Neural cell (in vitro differentiated cells): Measurements from ENCODE around the gene MRPL44. TPM values are rescaled to one million over a fixed set of nuclear protein-coding genes. Genes with fewer than 3 reads are reported as not detected.

ENCODE experiments used
- H2AFZ ChIP-seq: fragments of 200-600, 300-800 bp; sonication (generic), shearing (Covaris generic); 2 replicates; pipeline ENCODE4 v1.6.0; 2014; ENCODE audit warnings: low read depth, mild to moderate bottlenecking, antibody characterized with exemption, low read length, moderate library complexity
- H3F3A ChIP-seq: fragments of 200-600 bp; shearing (Covaris generic); 2 replicates; pipeline ENCODE4 v1.6.1; 2016; ENCODE audit warnings: mild to moderate bottlenecking, moderate library complexity, mixed read lengths, antibody characterized with exemption, low read length; ENCODE audit not compliant: insufficient read depth, poor library complexity, severe bottlenecking
- H3K27ac ChIP-seq: fragments of 200-600, 300-800 bp; sonication (generic), shearing (Covaris generic); 2 replicates; pipeline ENCODE4 v1.5.1; 2014; ENCODE audit warnings: mild to moderate bottlenecking, low read length, moderate library complexity
- H3K27me3 ChIP-seq: fragments of 300-800, 200-600 bp; sonication (generic), shearing (Covaris generic); 2 replicates; pipeline ENCODE4 v1.6.0; 2014; ENCODE audit warnings: mild to moderate bottlenecking, low read depth, low read length, moderate library complexity; ENCODE audit not compliant: insufficient read depth
- H3K36me3 ChIP-seq: fragments of 300-800, 200-600 bp; sonication (generic), shearing (Covaris generic); 2 replicates; pipeline ENCODE4 v1.5.1; 2014; ENCODE audit warnings: mild to moderate bottlenecking, antibody characterized with exemption, low read length, moderate library complexity; ENCODE audit not compliant: insufficient read depth
- H3K4me2 ChIP-seq: fragments of 300-800, 200-600 bp; sonication (generic), shearing (Covaris generic); 2 replicates; pipeline ENCODE4 v1.6.0; 2014; ENCODE audit warnings: mild to moderate bottlenecking, low read length
- H3K4me3 ChIP-seq: fragments of 300-800, 200-600 bp; sonication (generic), shearing (Covaris generic); 2 replicates; pipeline ENCODE4 v1.5.1; 2014; ENCODE audit warnings: mild to moderate bottlenecking, low read length, moderate library complexity
- H3K79me2 ChIP-seq: fragments of 200-600 bp; shearing (Covaris generic); replicated peaks from 2 replicates; pipeline ENCODE4 v1.6.0; 2014; ENCODE audit warnings: mild to moderate bottlenecking, low read length, moderate library complexity; ENCODE audit not compliant: insufficient read depth
- H3K9ac ChIP-seq: fragments of 300-800, 200-600 bp; sonication (generic), shearing (Covaris generic); 2 replicates; pipeline ENCODE4 v1.6.1; 2016; ENCODE audit warnings: mild to moderate bottlenecking, low read length, mixed read lengths
- H3K9me2 ChIP-seq: fragments of 200-600 bp; shearing (Covaris generic); 2 replicates; pipeline ENCODE4 v1.6.1; 2016; ENCODE audit warnings: mild to moderate bottlenecking, low read length, mixed read lengths; ENCODE audit not compliant: insufficient read depth
- H3K9me3 ChIP-seq: fragments of 200-600, 300-800 bp; sonication (generic), shearing (Covaris generic); 2 replicates; pipeline ENCODE4 v1.6.1; 2016; ENCODE audit warnings: mild to moderate bottlenecking, mixed run types, low read length, moderate library complexity, mixed read lengths
- H4K20me1 ChIP-seq: fragments of 200-600 bp; shearing (Covaris generic); 2 replicates; pipeline ENCODE4 v1.6.1; 2016; ENCODE audit warnings: mild to moderate bottlenecking, mixed run types; ENCODE audit not compliant: insufficient read depth
- CTCF ChIP-seq: fragments of 450-650 bp; IDR thresholded peaks from 2 replicates; pipeline ENCODE4 v1.5.1; 2014; ENCODE audit warnings: antibody characterized with exemption, mild to moderate bottlenecking, moderate library complexity; ENCODE audit not compliant: poor library complexity, severe bottlenecking
- EP300 ChIP-seq: fragments of 450-650 bp; conservative IDR thresholded peaks from 2 replicates; pipeline ENCODE4 v1.6.1; 2014; ENCODE audit warnings: antibody characterized with exemption, mild to moderate bottlenecking, moderate library complexity; ENCODE audit not compliant: poor library complexity, severe bottlenecking
- EZH2 ChIP-seq: fragments of 200-600, 300-800 bp; shearing (Covaris generic), sonication (generic); IDR thresholded peaks from 2 replicates; pipeline ENCODE4 v1.6.1; 2014; ENCODE audit warnings: antibody characterized with exemption, low read length, borderline replicate concordance, mild to moderate bottlenecking; ENCODE audit not compliant: insufficient read depth, poor library complexity, severe bottlenecking
- MXI1 ChIP-seq: fragments of 450-650 bp; conservative IDR thresholded peaks from 2 replicates; pipeline ENCODE4 v1.6.1; 2014; ENCODE audit warnings: antibody characterized with exemption, mild to moderate bottlenecking; ENCODE audit not compliant: poor library complexity, severe bottlenecking
- POLR2AphosphoS5 ChIP-seq: IDR thresholded peaks from 2 replicates; pipeline ENCODE4 v1.6.1; 2012
- RAD21 ChIP-seq: fragments of 450-650 bp; conservative IDR thresholded peaks from 2 replicates; pipeline ENCODE4 v1.6.1; 2014; ENCODE audit warnings: antibody characterized with exemption, mild to moderate bottlenecking, moderate library complexity
- REST ChIP-seq: IDR thresholded peaks from 2 replicates; pipeline ENCODE4 v1.6.1; 2012; ENCODE audit warnings: borderline replicate concordance
- SMC3 ChIP-seq: fragments of 450-650 bp; conservative IDR thresholded peaks from 2 replicates; pipeline ENCODE4 v1.6.1; 2014; ENCODE audit warnings: antibody characterized with exemption, mild to moderate bottlenecking, moderate library complexity; ENCODE audit not compliant: poor library complexity
- TAF1 ChIP-seq: IDR thresholded peaks from 2 replicates; pipeline ENCODE4 v1.6.1; 2012; ENCODE audit warnings: low read depth
- polyA plus RNA-seq: library from polyadenylated mRNA; depleted of rRNA; stranded (reverse); fragments of >200 nt; gene quantifications from 2 replicates; pipeline ENCODE4 v1.2.3, GENCODE V29; 2014

Gene MRPL44
- polyA plus RNA-seq, 1 donor from 2014 or later, result 70.6 TPM

- Histone ChIP-seq H4K20me1 (no peaks in the 10 kb centered on the region), H3K4me2 (no peak overlapping the region)
These were observed 32.1 kb downstream of the MRPL44 start for GRCh38 chr2:223989206-223989855.

GRCh38 chr2:223989856-223990232 is 32.6 kb downstream of the MRPL44 start:
- H3K9me2 ChIP-seq, result no peaks in the 10 kb centered on the region
- H2AFZ ChIP-seq, result no peak overlapping the region
- H3K27ac ChIP-seq, result no peak overlapping the region
- H3F3A ChIP-seq, result no peaks in the 10 kb centered on the region
- no peaks in the 10 kb centered on the region for H3K27me3 ChIP-seq
- H4K20me1 ChIP-seq, result no peaks in the 10 kb centered on the region
- H3K36me3 ChIP-seq, result no peaks in the 10 kb centered on the region
- H3K79me2 ChIP-seq, result no peaks in the 10 kb centered on the region
- TF ChIP-seq EP300, result no peak
- TF ChIP-seq TAF1, result no peak
- TF ChIP-seq CTCF, result no peak
- no peak for TF ChIP-seq SMC3
- TF ChIP-seq REST, result no peak
- H3K9ac ChIP-seq, result no peak overlapping the region
- no peaks in the 10 kb centered on the region for H3K9me3 ChIP-seq
- no peak overlapping the region for H3K4me2 ChIP-seq
- no peak overlapping the region for H3K4me3 ChIP-seq

More at GRCh38 chr2:223989206-223989855, 32.1 kb downstream of the MRPL44 start:
- Histone ChIP-seq H3K27me3 (no peaks in the 10 kb centered on the region), H3K4me3 (no peak overlapping the region), H2AFZ (no peak overlapping the region), H3K9me3 (no peaks in the 10 kb centered on the region), H3K27ac (no peak overlapping the region), H3K36me3 (peaks cover 5% of the 10 kb centered on the region), H3K79me2 (no peaks in the 10 kb centered on the region), H3F3A (no peaks in the 10 kb centered on the region), H3K9me2 (no peaks in the 10 kb centered on the region), H3K9ac (no peak overlapping the region)
- no peak for TF ChIP-seq RAD21
- TF ChIP-seq TAF1, result no peak
- TF ChIP-seq MXI1, result no peak
- no peak for TF ChIP-seq POLR2AphosphoS5
- TF ChIP-seq SMC3, result no peak
- no peak for TF ChIP-seq EZH2
- no peak for TF ChIP-seq CTCF
- TF ChIP-seq EP300, result no peak
- no peak for TF ChIP-seq REST
